HTR-8/SVneo (cell line): ENCODE results near the gene DOCK3.

Experiments
- DNase-seq: peaks from one replicate; pipeline ENCODE4 v3.0.0; 2011; ENCODE audit warnings: low spot score, mixed read lengths; ENCODE audit not compliant: insufficient read length
- FAIRE-seq: peaks from 2 replicates; lab custom pipeline; 2011; peaks lifted over from hg19 to GRCh38; lab: Jason Lieb, UNC

Gene DOCK3, protein sequence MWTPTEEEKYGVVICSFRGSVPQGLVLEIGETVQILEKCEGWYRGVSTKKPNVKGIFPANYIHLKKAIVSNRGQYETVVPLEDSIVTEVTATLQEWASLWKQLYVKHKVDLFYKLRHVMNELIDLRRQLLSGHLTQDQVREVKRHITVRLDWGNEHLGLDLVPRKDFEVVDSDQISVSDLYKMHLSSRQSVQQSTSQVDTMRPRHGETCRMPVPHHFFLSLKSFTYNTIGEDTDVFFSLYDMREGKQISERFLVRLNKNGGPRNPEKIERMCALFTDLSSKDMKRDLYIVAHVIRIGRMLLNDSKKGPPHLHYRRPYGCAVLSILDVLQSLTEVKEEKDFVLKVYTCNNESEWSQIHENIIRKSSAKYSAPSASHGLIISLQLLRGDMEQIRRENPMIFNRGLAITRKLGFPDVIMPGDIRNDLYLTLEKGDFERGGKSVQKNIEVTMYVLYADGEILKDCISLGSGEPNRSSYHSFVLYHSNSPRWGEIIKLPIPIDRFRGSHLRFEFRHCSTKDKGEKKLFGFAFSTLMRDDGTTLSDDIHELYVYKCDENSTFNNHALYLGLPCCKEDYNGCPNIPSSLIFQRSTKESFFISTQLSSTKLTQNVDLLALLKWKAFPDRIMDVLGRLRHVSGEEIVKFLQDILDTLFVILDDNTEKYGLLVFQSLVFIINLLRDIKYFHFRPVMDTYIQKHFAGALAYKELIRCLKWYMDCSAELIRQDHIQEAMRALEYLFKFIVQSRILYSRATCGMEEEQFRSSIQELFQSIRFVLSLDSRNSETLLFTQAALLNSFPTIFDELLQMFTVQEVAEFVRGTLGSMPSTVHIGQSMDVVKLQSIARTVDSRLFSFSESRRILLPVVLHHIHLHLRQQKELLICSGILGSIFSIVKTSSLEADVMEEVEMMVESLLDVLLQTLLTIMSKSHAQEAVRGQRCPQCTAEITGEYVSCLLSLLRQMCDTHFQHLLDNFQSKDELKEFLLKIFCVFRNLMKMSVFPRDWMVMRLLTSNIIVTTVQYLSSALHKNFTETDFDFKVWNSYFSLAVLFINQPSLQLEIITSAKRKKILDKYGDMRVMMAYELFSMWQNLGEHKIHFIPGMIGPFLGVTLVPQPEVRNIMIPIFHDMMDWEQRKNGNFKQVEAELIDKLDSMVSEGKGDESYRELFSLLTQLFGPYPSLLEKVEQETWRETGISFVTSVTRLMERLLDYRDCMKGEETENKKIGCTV (N-terminal part only)

DNA sequence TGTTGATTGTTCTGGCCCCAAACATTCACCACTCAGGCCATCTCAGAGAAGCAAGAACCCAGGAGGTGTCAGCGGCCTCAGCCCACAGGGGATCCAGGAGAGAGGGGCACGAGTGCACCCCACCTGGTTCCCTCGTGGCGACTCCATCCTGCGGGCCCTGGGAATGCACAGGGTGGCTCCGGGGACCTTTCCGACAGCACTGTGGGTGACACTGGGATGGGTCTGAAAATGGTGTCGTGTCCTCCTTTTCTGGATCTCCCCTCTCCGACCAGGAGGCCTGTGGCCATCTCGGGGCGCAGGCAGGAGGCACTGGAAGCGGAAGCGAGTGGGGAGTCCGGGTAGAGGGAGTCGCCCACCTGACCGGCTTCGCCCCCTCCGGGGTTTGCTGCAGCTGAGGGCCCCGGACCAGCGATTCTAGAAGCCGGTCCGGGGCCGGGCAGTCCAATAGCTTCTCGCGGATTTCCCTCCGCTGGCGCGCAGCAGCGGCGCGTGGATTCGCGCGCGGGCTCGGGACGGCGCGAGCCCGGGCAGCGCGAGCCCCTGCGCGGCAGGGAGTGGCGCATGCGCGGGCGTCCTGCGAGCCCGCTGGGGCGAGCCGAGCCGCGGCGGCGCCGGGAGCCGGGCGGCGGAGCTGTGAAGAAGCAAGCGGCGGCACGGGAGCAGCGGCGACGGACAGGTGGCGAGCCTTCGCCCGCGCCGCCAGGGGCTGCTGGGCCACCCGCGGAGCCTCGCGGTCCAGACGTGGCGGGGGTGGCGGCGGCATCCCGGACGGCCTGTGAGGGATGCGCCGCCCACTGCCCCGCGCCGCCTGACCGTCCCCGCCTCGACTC is at the start of gene DOCK3:
Gene DOCK3 (plus strand): TSS at position 579 of the 830 bp plus-strand sequence. CDS start 337 bp downstream, outside the sequence.
- FAIRE-seq: peak; percentile 23
- peak; percentile 60 for DNase-seq

DNA sequence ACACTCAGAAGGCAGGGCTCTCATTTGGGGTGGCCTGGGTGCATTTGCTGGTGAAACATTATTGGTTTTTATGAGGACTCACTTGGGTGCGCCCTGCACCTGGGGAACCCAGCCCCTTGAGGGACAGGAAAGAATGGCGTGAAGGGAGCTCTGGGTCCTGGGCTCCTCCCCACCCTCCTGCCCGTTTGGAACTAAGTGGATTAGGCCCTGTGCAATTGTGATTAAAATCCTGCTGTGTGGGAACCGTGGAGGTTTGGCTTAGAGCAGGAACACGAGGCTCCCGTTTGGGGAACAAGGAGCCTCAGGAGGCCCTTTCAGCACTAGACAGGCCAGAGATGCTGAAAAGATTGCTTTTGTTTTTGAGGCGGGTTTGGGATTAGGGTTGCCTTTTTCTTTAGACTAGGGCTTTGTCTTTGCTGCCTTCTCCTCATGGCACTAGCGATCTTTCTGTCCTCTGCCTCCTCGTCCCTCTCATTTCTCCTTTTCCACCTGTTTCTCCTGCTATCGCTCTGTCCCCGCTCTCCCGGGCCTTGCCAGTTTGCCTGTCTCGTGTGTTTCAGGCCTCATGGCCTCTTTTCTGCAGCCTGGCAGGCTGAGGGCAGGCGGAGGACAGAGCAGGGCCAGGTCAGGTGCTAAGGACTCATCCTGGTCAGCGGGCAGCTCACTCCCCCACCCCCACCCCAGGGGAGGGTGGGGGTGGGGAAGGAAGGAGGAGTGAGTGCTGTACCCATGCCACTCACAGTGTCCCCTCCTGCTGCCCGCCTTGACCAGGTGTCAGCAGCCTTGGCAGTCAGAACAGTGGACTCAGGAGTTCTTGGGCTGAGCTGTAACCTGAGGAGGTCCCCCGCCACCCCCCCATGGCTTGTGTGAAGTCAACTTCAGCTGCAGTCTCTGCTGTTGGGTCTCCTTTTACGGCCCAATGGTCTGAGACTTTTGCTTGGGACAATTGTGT is 49.2 kb upstream of the DOCK3 start:
- FAIRE-seq (no peak), DNase-seq (no peak)

- DNase-seq (no peak), FAIRE-seq (no peak)
These were observed 48.3 kb upstream of the DOCK3 start for GRCh38 chr3:50626401-50626800.

- peak; percentile 68 for FAIRE-seq
- DNase-seq: peak; percentile 65
These were observed 47.2 kb upstream of the DOCK3 start for GRCh38 chr3:50627407-50628051.

GRCh38 chr3:50628601-50629000 is 46.1 kb upstream of the DOCK3 start:
- DNase-seq (no peak), FAIRE-seq (no peak)

DNA sequence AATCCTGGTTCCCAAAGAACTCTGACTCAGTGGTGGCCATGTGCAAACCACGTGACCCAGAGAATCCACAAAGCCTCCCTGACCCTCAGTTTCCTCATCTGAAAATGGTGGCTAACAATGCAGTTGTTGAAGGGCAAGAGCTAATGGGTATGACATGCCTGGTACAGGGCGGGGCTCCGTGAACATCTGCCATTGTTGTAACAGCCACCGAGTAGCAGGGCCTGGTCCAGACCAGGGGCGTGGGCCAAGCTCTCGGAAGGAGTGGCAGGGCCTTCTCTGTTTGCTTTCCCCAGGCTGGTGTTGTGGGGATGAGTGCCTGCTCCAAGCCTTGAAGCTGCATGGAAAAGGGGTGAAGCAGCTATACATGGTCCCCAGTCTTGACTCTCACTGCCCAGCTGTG is 44.3 kb upstream of the DOCK3 start:
- FAIRE-seq: no peak
- DNase-seq: no peak

- no peak for FAIRE-seq
- no peak for DNase-seq
These were observed 43.9 kb upstream of the DOCK3 start for GRCh38 chr3:50630877-50631276.

- FAIRE-seq (no peak), DNase-seq (peak; percentile 41)
These were observed 42.3 kb upstream of the DOCK3 start for GRCh38 chr3:50632450-50632849.

DNA sequence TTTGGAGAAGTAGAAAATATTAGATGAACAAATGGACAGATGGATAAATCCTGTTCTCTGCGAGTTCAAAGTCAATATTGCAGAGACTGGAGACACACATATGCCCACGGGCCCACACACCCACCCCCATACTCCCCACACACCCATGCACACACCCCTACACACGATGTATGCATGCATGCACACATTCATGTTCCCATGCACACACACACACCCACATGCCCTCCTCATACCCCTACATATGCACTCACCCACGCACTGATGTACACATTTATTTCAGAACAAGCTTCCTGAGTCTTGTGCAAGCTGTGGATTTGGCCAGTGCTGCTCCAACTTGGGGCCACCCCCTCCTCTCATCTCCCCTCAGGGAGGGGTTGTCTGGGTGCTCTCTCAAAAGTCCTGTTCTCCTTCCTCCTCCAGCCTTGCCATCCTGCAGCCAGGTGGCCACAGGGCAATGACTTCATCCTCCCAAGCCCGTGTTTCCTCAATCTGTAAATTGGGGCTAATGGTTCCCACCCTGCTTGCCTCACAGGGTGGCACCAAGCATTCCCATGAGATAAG is 41.4 kb upstream of the DOCK3 start:
- DNase-seq: no peak
- no peak for FAIRE-seq

GRCh38 chr3:50635066-50635465 is 39.7 kb upstream of the DOCK3 start:
- DNase-seq (no peak), FAIRE-seq (no peak)

DNA sequence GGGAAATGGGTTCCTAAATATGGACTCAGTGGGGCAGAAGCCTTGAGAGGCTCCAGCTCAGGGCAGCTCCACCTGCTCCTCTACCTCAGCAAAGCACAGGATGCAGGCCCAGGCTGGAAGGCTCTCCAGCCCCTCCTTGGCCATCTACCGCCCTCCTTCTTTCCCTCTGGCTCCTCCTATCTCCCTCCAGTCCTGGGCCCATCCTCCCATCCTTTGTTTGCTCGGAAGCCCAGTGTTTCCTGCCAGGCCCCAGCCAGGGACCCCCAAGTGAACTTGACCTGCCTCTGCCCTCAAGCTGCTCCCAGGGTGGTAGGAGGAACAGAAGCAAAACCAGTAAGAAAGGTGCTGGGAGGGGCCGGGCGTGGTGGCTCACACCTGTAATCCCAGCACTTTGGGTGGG is 37.7 kb upstream of the DOCK3 start:
- FAIRE-seq (no peak), DNase-seq (no peak)

- FAIRE-seq: no peak
- no peak for DNase-seq
These were observed 36.8 kb upstream of the DOCK3 start for GRCh38 chr3:50637945-50638344.

DNA sequence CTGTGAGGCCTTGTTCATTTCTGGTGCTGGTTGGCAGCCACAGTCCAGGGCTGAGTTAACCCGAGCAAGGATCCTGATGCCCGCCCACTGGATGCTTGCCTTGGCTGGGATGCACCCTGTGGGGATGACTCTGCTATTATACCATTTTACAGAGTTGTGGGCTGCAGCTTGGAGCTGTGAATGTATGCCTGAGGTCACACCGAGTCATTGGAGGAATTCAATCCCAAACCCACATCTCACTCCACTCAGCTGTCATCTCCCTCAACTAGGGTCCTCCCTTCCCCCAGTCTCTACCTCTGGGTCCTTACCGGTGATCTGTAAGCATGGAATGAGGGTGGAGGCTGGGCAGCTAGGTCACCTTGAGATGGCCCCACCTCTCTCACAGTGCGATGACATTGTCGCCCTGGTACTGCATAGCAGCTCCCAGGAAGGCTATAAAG is 35.7 kb upstream of the DOCK3 start:
- DNase-seq (no peak), FAIRE-seq (peak; percentile 81)

DNA sequence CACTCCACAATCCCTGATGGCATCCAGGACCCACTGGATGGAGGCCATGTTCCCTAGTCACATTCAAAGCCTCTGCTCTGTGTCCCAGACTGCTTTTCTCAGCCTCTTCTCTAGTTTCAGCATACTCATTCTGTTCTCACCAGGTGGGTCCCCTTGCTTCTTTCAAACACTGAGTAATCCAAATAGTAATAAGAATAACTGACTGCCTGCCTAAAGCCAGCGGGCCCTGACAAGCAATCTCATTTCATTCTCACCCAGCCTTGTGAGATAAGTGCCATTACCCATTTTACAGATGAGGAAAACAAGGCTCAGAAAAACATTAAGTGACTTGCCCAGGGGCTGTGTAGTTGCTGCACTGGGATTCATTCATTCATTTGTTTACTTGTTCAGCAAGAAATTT is 32.3 kb upstream of the DOCK3 start:
- DNase-seq: no peak
- no peak for FAIRE-seq

DNA sequence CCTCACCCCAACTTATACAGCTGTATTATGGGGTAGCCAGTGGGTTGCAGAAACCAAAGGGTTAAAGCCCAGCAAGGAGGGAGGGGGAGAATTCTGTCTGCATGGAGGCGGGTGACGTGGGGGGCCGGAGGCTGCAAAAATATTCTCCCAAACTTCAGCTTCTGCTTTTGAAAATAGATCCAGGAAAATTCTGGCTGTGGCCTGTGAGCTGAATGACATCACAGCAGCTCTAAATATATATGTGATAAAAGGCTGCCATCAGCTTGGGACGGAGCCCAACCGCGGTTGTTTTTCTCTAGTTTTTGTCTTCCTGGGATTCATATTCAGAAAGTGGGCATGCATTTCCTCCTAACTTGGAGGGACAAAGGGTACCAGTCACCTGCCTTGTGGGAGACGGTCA is 30.2 kb upstream of the DOCK3 start:
- no peak for DNase-seq
- FAIRE-seq: no peak

DNA sequence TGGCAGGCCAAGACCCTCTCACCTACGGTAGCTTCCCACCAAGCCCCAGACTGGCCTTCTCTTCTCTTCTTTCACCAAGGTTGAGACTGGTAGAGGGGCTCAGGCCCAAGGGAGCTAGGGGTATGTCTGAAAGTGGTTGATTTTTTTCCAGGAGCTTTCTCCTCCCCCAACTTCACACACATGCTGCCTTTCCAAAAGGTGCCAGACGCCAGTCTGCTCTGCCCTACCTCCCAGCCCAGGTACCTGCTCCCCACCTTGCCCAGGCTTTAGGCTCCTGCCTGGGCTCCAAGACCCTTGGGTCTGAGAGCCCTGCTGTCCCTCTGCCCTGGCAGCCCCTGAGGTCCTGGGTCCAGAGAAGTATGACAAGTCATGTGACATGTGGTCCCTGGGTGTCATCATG is 29.3 kb upstream of the DOCK3 start:
- DNase-seq: no peak
- FAIRE-seq: no peak

DNA sequence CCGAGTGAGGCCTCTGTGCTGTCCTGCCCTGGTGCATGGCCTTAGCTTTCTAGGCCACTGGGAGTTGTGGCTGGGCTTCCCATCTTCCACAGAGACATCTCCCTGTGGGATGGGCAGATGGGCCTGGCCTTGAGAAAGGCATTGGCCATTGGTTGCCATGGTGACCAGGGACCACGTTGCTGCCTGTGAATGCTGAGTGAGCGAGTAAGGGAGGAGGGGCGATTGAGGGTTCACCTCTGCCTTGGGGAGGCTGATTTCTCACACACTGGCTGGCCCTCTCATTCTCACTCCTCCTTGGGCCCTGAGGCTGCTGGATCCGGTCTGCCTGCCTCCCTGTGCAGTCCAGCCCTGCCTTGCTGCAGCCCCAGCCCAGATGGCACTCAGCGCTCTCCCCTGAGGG is 26.4 kb upstream of the DOCK3 start:
- no peak for FAIRE-seq
- DNase-seq: no peak

DNA sequence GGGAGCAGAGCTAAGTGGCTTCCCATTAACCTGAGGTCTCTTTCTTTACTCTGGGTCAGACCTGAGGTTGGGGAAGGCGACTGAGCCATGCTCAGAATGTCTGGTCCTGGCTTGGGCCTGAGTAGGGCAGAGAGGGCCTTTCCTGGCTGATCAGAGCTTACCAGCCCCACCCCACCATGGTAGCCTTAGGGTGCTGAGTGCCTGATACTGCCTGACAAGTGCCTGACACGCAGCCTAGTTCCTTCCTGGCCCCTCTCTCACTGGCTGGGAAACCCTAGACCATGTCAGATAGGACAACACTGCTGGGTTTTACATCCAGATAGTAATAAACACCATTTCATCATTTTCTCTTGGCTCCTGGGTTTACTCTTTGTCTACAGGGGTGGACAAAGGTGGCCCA is 25.8 kb upstream of the DOCK3 start:
- FAIRE-seq (no peak), DNase-seq (no peak)
